Motor neuron (in vitro differentiated cells): ENCODE results near the gene BCR. TPM values are rescaled to one million over a fixed set of nuclear protein-coding genes. Genes with fewer than 3 reads are reported as not detected.
A peak's percentile ranks its signal among the peaks of the same experiment; 100 is the strongest.

ENCODE experiments used
- ATAC-seq, 8 experiments: fragments of 200-7000 bp; cut with Tn5 transposase; replicated peaks in 6 of 8; 2 replicates each; pipeline ENCODE4 v1.8.0; 2021; ENCODE audit warnings: mild to moderate bottlenecking in 8 of 8, moderate library complexity in 8 of 8
- H3K27ac ChIP-seq, 2 donors: fragments of 250-450 bp; sonication (Bioruptor Pico); 2 replicates each; pipeline ENCODE4 v1.9.0; 2021; ENCODE audit warnings: antibody characterized with exemption in 2 of 2, mild to moderate bottlenecking in 2 of 2, moderate library complexity in 1 of 2
- H3K4me1 ChIP-seq, 2 donors: fragments of 250-450 bp; sonication (Bioruptor Pico); replicated peaks in 1 of 2; 2 replicates each; pipeline ENCODE4 v1.6.1; 2021; ENCODE audit warnings: antibody characterized with exemption in 2 of 2, mild to moderate bottlenecking in 2 of 2, moderate library complexity in 1 of 2
- H3K4me3 ChIP-seq, 5 donors: fragments of 250-450 bp; sonication (Bioruptor Pico); 2 replicates each; pipeline ENCODE4 v1.9.0; 2021; ENCODE audit warnings: antibody characterized with exemption in 5 of 5, mild to moderate bottlenecking in 5 of 5, moderate library complexity in 4 of 5
- WGBS, 10 experiments: fragments of 450-650 bp; shearing (Covaris generic); methylation state at CpG; one replicate each; pipeline ENCODE4 v1.0.0; 2022; 5-methylcytosine and 5-hydroxymethylcytosine counted together
- in situ Hi-C, 9 experiments: fragments of 400-800 bp; cut with MboI; loops; one replicate each; pipeline ENCODE4 v1.15.0; 2021; ENCODE audit warnings: low sequenced_read_pairs in 9 of 9, low pct_unique_long_range_greater_than_20kb in 2 of 9; ENCODE audit not compliant: unreplicated experiment in 9 of 9
- total RNA-seq, 8 experiments: library from RNA; unstranded; fragments of 300-600 nt; gene quantifications; 2 replicates each; pipeline versions ENCODE4 v1.2.3 to v1.2.4, GENCODE V29; 2022

Gene BCR
- total RNA-seq, 8 experiments from 2014 or later, result 20.7 to 41.5 (median 28.6) TPM

- Histone ChIP-seq H3K4me1 (peaks cover 42 to 44% of the 10 kb centered on the region in 2 donors), H3K4me3 (peak overlapping the region in 4 of 5 donors; percentile 3 to 26 (median 18)), H3K27ac (peak overlapping the region; percentile 87 to 93)
- in situ Hi-C loops, result no loop called here
- ATAC-seq, result peak in 7 of 8 experiments; percentile 22 to 94 (median 92)
- 0 to 60% (median 11%) methylated on average over 2 to 7 of the region's 8 CpGs; no CpG with 5 or more reads in 4 of the 10 experiments for WGBS, 10 experiments
Measured at GRCh38 chr22:23243006-23243573, 62.8 kb downstream of the BCR start.

GRCh38 chr22:23243859-23244689 lies 63.8 kb downstream of the BCR start:
- peak overlapping the region; percentile 68 to 87 for H3K27ac ChIP-seq
- in situ Hi-C loops, result no loop called here
- no peak for ATAC-seq
- 70 to 100% (median 86%) methylated on average over 1 to 12 of the region's 17 CpGs; no CpG with 5 or more reads in 3 of the 10 experiments for WGBS, 10 experiments
- peaks cover 42 to 50% of the 10 kb centered on the region in 2 donors for H3K4me1 ChIP-seq
- H3K4me3 ChIP-seq, result no peak overlapping the region

DNA sequence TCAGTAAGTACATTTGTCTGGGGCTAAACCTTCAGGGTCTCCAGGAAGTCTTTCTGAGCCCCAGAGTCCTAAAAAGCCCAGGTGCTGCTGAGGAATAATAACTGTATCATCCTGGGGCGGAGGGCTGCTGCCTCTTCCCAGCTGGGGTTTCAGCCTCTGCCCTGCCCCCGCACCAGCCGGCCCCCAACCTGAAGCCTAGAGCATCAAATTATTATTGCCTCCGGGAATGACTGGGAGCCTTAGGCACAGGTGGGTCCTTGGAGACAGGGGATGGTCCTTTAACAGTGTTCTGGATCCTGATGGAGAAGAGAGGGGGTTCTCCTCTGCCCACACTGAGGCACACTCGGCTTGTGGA lies 64.4 kb downstream of the BCR start:
- 90 to 100% (median 96%) methylated on average over 1 to 4 of the region's 5 CpGs; no CpG with 5 or more reads in 6 of the 10 experiments for WGBS, 10 experiments
- H3K27ac ChIP-seq, result peak overlapping the region; percentile 30 to 68
- ATAC-seq, result no peak
- peaks cover 42 to 50% of the 10 kb centered on the region in 2 donors for H3K4me1 ChIP-seq
- in situ Hi-C loops, result no loop called here
- H3K4me3 ChIP-seq, result no peak overlapping the region

DNA sequence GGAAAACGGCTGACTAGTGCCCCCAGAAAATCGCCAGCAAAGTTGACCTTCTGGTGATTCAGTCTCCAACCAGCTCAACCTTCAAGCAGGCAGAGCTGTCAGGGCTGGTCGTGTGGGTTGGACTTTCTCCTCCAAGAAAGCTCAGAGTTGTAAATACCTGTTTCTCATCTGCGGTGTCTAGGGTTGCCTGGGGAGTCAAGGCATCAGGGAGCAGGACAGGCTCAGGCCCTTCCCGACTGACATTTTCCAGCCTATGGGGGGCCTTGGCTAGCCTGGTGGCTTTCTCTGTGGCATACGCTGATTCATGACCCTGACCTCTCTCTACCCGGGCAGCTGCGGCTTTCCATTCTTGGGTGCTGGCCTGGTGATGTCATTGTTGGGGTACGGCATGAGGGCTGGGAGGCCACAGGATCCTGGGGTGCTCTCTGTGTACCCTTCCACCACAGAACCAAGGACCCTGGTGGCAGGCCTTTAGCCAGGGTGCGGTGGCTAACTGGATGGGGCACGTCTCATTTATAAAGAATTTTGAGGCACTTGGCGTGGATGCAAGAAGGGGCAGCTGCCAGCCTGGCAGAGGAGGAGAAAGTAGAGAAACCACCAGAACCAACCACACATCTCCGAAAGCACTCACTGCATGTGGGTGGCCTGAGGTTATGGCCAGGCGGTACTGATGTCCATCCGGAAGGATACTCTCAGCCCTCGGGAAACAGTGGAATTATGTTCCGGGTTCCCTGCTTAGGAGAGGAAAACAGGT lies 64.9 kb downstream of the BCR start:
- peaks cover 45 to 50% of the 10 kb centered on the region in 2 donors for H3K4me1 ChIP-seq
- in situ Hi-C loops, result no loop called here
- no peak for ATAC-seq
- WGBS, 10 experiments, result 40 to 100% (median 75%) methylated on average over 1 to 6 of the region's 17 CpGs; no CpG with 5 or more reads in 1 of the 10 experiments
- H3K27ac ChIP-seq, result peak overlapping the region; percentile 30 to 68
- no peak overlapping the region for H3K4me3 ChIP-seq

- ATAC-seq, result no peak
- in situ Hi-C loops, result no loop called here
- peak overlapping the region in 1 of 2 donors; percentile 12 for H3K27ac ChIP-seq
- H3K4me1 ChIP-seq, result peaks cover 44 to 48% of the 10 kb centered on the region in 2 donors
- 66 to 100% (median 79%) methylated on average over 1 to 8 of the region's 8 CpGs for WGBS, 10 experiments
- H3K4me3 ChIP-seq, result no peak overlapping the region
Measured at GRCh38 chr22:23245799-23246136, 65.5 kb downstream of the BCR start.

GRCh38 chr22:23246982-23247766 lies 66.9 kb downstream of the BCR start:
- Histone ChIP-seq H3K27ac (peak overlapping the region in 1 of 2 donors; percentile 40), H3K4me1 (peaks cover 30 to 34% of the 10 kb centered on the region in 2 donors), H3K4me3 (no peak overlapping the region)
- 80 to 100% (median 88%) methylated on average over 1 to 6 of the region's 13 CpGs; no CpG with 5 or more reads in 6 of the 10 experiments for WGBS, 10 experiments
- ATAC-seq, result no peak
- in situ Hi-C loops, result no loop called here

DNA sequence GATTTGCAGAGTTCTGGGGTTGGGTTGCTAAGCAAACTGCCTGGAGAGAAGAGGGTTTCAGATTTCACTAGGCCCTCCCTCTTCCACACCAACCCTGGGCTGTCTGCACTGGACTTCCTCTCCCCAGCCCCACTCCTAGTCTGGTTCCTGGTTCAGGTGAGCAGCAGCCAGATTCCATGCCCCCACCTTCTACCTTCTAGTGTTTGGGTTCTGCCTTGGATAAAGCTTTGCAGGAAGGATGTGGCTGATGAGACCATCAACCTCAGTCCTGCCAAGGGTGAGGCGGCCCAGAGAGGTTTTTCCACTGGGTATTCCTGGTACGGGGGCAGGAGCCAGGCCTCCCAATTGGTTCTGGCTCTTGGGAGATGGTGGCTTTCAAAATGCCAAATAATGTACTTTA lies 68.3 kb downstream of the BCR start:
- 71 to 100% (median 80%) methylated on average over 1 to 2 of the region's 2 CpGs; no CpG with 5 or more reads in 6 of the 10 experiments for WGBS, 10 experiments
- in situ Hi-C loops, result no loop called here
- peak overlapping the region; percentile 61 to 63 for H3K27ac ChIP-seq
- ATAC-seq, result peak in 4 of 8 experiments; percentile 52 to 94 (median 72)
- no peak overlapping the region for H3K4me3 ChIP-seq
- peaks cover 26 to 31% of the 10 kb centered on the region in 2 donors for H3K4me1 ChIP-seq

DNA sequence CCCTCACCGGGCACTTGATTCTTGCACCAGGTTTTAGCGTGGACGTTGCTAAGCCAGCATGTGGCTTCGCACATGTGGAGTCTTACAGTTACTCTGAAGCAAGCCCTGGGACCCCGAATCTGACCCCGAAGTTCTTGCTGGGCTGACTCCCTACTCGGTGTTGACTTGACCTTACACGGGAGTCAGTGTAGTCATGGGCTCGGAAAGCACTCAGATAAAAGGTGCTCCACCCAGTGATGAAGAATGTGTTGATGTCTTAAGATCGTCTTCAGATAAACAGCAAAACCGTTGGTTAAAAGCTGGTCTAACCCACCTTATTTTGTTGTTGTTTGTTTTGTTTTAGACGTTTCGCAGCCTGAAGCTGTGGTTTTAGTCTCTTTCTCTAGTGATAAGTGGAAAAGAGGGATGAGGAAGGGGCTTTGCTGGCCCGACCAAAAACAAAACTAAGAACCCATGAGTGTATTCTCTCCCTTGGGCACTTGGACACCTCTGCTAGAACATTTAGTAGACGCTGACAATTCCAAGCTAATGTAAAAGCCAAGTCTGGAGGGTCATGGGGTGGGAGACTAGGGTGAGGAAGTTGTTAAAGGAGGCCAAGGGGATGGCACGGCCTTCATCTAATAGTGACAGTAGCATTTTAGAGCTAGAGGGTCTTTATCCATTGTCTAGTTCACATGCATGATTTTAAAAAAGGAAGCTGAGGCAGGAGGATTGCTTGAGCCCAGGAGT lies 69.9 kb downstream of the BCR start:
- peak in 1 of 8 experiments; percentile 28 for ATAC-seq
- H3K27ac ChIP-seq, result peak overlapping the region; percentile 61 to 63
- peaks cover 11 to 25% of the 10 kb centered on the region in 2 donors for H3K4me1 ChIP-seq
- WGBS, 10 experiments, result 52 to 100% (median 91%) methylated on average over 1 to 12 of the region's 16 CpGs; no CpG with 5 or more reads in 1 of the 10 experiments
- in situ Hi-C loops, result no loop called here
- no peak overlapping the region for H3K4me3 ChIP-seq

DNA sequence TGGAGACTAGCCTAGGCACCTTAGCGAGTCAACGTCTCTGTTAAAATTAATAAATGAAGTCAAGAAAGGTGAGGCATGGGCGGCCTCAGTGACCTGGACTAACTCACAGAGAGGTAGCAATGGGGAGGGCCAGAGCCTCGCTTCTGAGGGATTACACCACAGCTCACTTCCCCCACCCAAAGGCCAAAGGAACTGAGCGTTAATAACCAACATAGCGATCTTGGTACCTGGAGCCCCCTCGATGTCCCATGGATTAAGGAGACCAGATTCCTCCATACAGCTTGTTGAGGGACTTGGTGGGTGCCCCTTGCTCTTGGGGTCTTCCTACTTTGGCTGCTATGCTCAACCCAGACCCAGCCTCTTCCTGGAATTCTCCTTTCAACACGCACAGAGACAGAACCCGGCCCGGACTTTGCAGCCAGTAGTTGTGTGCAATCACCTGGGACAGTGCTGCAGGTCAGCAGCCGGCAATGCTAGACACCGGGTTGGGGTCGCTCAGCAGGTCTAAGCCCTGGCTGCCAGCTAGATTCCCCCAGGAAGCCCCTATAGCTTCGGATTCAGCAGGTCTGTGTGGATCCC lies 70.6 kb downstream of the BCR start:
- Histone ChIP-seq H3K4me3 (no peak overlapping the region), H3K4me1 (peaks cover 11 to 25% of the 10 kb centered on the region in 2 donors), H3K27ac (peak overlapping the region; percentile 55 to 63)
- in situ Hi-C loops, result no loop called here
- ATAC-seq, result no peak
- WGBS, 10 experiments, result 81 to 100% (median 99%) methylated on average over 1 to 9 of the region's 14 CpGs; no CpG with 5 or more reads in 2 of the 10 experiments

DNA sequence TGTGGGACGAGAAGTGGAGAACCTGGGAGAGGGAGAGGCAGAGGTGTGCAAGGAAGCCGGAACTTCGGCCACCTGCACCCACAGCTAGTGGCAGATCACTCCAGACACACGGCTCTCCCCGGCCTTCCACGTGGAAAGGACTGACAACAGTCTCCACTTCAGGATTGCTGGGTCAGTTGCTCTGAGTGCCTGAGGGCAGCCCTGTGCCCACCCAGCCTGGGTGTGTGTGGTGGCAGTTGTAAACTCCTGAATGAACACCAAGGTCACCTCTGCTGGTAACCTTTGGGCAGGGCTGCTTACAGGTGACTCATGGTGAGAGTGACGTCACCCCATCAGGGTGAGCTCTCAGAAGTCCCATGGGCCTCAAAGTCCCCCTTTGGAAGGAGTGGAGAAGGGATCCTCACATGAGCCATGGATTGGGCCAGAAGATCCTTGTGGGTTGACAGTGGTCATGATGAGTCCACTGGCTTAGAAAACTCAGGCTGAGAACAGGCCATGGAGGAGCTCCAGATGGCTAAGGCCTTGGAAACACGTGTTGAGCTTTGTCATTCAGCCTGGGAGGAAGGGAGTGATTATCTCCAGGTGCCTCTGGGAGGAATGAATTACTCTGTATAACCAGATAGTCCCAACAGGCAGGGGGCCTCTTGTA lies 71.3 kb downstream of the BCR start:
- Histone ChIP-seq H3K4me1 (peaks cover 11 to 25% of the 10 kb centered on the region in 2 donors), H3K4me3 (no peak overlapping the region), H3K27ac (peak overlapping the region; percentile 55 to 63)
- ATAC-seq, result peak; percentile 15 to 77 (median 57)
- WGBS, 10 experiments, result 0 to 100% (median 40%) methylated on average over 1 of the region's 8 CpGs; no CpG with 5 or more reads in 5 of the 10 experiments
- in situ Hi-C loops, result no loop called here

DNA sequence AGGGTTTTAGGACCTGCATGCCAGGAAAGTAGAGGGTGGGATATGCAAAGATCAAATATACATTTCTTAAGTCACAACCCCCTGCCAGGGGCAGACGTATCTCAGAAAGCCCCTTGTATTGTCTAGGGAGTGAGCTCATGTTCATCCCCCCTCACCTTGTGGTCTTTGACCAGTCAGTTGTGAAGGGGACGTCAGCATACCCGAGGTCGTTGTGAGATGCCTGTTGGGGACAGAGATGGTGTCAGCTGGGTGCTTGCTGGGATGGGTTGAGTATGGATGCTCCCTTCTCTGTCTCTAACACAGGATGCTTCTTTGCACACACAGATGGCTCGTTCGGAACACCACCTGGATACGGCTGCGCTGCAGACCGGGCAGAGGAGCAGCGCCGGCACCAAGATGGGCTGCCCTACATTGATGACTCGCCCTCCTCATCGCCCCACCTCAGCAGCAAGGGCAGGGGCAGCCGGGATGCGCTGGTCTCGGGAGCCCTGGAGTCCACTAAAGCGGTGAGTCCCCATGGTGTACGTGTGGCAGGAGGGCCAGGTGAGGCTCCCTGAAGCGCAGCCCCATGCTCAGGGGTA lies 73.3 kb downstream of the BCR start:
- Histone ChIP-seq H3K4me1 (peaks cover 11 to 21% of the 10 kb centered on the region in 2 donors), H3K4me3 (no peak overlapping the region), H3K27ac (peak overlapping the region; percentile 47 to 68)
- no peak for ATAC-seq
- WGBS, 10 experiments, result 49 to 93% (median 89%) methylated on average over 1 to 9 of the region's 19 CpGs; no CpG with 5 or more reads in 4 of the 10 experiments
- in situ Hi-C loops, result no loop called here
